ENCODE data around the gene NFKB1. TPM values are rescaled to one million over a fixed set of nuclear protein-coding genes. Genes with fewer than 3 reads are reported as not detected.

NFKB1 gene
- total and polyA plus RNA-seq, 10 donors = 15.9 to 94.4 (median 55.3) TPM

DNA sequence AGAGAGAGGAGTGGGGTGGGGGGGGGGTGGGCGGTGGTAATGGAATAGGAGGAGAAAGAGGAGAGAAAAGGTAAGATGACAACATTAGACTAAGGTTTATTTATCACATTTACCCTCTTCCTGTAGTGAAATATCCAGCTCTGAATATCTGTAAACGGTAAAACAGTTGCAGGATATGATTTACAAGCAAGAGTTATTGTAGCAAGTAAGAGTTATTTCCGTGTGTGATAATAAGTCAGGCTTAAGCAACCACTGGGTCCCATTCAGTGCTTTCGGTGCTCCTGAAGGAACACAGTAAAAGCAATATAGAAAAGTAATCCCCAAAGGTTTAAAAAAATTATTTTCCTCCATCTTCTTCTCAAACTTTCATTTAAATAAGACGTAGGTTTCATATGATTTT is 156.0 kb downstream of the NFKB1 start:
- H3K36me3 ChIP-seq = peaks cover 0 to 61% (median 8%) of the 10 kb centered on the region in 6 donors
- WGBS, 5 donors = 49 to 87% (median 76%) methylated on average over 5 of the region's 5 CpGs
- H3K4me1 ChIP-seq = peaks cover 0 to 8% (median 0%) of the 10 kb centered on the region in 6 donors
- no peak overlapping the region for H3K4me3 ChIP-seq
- intact Hi-C loops (cut with DNase I; ENCODE audit: low total_unique reads) = no loop called here
- H3K27ac ChIP-seq = no peak overlapping the region
- no peak for DNase-seq
- H3K9me3 ChIP-seq = no peaks in the 10 kb centered on the region
- H3K27me3 ChIP-seq (replicated peaks in 1 of 7) = no peaks in the 10 kb centered on the region
- TF ChIP-seq POLR2AphosphoS5 (IDR thresholded peaks at IDR 0.05) (no peak), CTCF (IDR thresholded peaks at IDR 0.05 in 8 of 11, conservative IDR thresholded peaks at IDR 0.05 in 3 of 11) (no peak), POLR2A (IDR thresholded peaks at IDR 0.05) (no peak)

DNA sequence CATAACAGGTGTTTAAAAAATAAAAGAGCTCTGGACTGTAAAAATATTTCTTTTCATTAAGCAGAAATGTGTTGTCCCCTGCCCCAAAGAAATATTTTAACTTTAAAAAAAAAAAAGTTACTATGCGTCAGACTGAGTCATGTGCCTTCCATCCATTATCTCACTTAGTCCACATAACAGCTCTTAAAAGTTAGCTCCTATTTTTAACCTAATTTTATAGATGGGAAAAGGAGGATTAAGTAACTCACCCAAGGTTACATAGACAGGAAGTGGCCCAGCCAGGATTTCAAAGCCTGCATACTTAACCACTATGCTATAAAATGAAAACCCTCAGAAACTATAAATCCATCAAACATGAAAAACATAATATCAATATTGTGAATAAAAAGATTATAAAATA is 161.9 kb downstream of the NFKB1 start:
- WGBS, 5 donors = 61 to 68% (median 65%) methylated on average over 1 of the region's 1 CpG
- Histone ChIP-seq H3K9me3 (no peaks in the 10 kb centered on the region), H3K27me3 (replicated peaks in 1 of 7) (no peaks in the 10 kb centered on the region), H3K27ac (no peak overlapping the region), H3K36me3 (peaks cover 0 to 90% (median 26%) of the 10 kb centered on the region in 6 donors), H3K4me1 (peaks cover 0 to 8% (median 0%) of the 10 kb centered on the region in 6 donors), H3K4me3 (no peak overlapping the region)
- TF ChIP-seq POLR2A (IDR thresholded peaks at IDR 0.05) (no peak), CTCF (IDR thresholded peaks at IDR 0.05 in 8 of 11, conservative IDR thresholded peaks at IDR 0.05 in 3 of 11) (no peak), POLR2AphosphoS5 (IDR thresholded peaks at IDR 0.05) (no peak)
- intact Hi-C loops (cut with DNase I; ENCODE audit: low total_unique reads) = no loop called here
- DNase-seq = no peak

DNA sequence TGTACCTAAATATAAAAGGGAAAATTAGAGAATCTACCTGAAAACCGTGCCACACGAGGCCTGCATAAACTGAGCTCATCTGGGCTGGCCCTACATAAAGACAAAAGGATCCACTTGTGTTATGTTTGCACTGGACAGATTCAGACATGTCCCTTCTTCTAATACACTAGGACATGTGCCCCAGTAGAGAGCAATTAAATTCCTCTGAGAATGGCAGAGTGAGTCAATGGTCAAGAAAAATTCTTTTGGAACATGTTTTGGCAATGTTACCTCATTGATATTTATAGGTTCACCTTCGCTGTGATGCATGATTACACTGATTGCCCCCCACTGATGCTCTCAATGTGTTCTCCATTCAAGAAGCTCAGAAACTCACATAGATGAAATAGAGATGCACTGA is 164.4 kb downstream of the NFKB1 start:
- no peaks in the 10 kb centered on the region for H3K9me3 ChIP-seq
- no peaks in the 10 kb centered on the region for H3K4me1 ChIP-seq
- no peaks in the 10 kb centered on the region for H3K27me3 ChIP-seq (replicated peaks in 1 of 7)
- H3K4me3 ChIP-seq = no peak overlapping the region
- no peak for DNase-seq
- WGBS, 5 donors = 94 to 96% (median 94%) methylated on average over 3 of the region's 3 CpGs
- TF ChIP-seq POLR2AphosphoS5 (IDR thresholded peaks at IDR 0.05) = no peak
- TF ChIP-seq CTCF (IDR thresholded peaks at IDR 0.05 in 8 of 11, conservative IDR thresholded peaks at IDR 0.05 in 3 of 11) = no peak
- TF ChIP-seq POLR2A (IDR thresholded peaks at IDR 0.05) = no peak
- peaks cover 0 to 99% (median 28%) of the 10 kb centered on the region in 6 donors for H3K36me3 ChIP-seq
- H3K27ac ChIP-seq = no peak overlapping the region
- intact Hi-C loops (cut with DNase I; ENCODE audit: low total_unique reads) = no loop called here

Other genes starting within 250 kb of the NFKB1 start
- gene SLC39A8, start 155.9 kb upstream of the NFKB1 start, total RNA-seq = 10 to 100 TPM; 11.9 to 21.7 (median 18.4) TPM
- 1 to 10 TPM; 4.5 to 6.9 (median 4.8) TPM for gene SLC39A8, start 155.9 kb upstream of the NFKB1 start, polyA plus RNA-seq